ENCODE measurements around the gene TMEM41B.

DNA sequence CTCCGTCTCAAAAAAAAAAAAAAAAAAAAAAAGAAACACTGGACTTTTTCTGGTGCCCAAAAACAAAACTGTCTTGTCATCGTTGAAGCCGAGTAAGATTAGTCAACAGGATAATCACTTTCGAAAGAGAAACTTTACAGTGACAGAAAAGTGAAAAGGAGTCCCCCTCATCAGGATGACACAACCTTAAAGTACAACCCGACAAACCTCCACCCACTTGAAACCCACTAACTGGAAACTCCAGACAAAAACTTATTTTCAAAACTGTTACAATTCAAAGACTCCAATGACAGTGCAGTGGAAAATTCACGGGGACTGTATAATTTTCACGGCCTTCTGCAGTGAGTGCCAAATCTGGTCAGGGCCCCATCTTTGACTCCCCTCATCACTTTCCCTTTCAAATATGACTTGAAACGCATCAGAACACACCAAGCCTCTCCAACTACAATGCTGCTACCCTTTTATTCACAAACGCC lies 50.5 kb downstream of the TMEM41B start:
- TF ChIP-seq, protein P1, sequence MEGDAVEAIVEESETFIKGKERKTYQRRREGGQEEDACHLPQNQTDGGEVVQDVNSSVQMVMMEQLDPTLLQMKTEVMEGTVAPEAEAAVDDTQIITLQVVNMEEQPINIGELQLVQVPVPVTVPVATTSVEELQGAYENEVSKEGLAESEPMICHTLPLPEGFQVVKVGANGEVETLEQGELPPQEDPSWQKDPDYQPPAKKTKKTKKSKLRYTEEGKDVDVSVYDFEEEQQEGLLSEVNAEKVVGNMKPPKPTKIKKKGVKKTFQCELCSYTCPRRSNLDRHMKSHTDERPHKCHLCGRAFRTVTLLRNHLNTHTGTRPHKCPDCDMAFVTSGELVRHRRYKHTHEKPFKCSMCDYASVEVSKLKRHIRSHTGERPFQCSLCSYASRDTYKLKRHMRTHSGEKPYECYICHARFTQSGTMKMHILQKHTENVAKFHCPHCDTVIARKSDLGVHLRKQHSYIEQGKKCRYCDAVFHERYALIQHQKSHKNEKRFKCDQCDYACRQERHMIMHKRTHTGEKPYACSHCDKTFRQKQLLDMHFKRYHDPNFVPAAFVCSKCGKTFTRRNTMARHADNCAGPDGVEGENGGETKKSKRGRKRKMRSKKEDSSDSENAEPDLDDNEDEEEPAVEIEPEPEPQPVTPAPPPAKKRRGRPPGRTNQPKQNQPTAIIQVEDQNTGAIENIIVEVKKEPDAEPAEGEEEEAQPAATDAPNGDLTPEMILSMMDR (conservative IDR thresholded peaks at IDR 0.05; ENCODE audit: low read depth, low read length), result no peak
- TF ChIP-seq MXI1 (IDR thresholded peaks at IDR 0.05; ENCODE audit: borderline replicate concordance, low read depth, low read length) (no peak), POLR2A (IDR thresholded peaks at IDR 0.05; ENCODE audit: low read depth, low read length) (no peak), RAD21 (IDR thresholded peaks at IDR 0.05; ENCODE audit: low read length) (no peak), MAZ (IDR thresholded peaks at IDR 0.05; ENCODE audit: borderline replicate concordance, low read depth, low read length) (no peak), CHD1 (IDR thresholded peaks at IDR 0.05; ENCODE audit: low read depth, low read length) (no peak), CEBPB (IDR thresholded peaks at IDR 0.05; ENCODE audit: low read depth, low read length) (no peak; the same call in 1 of the 2 replicates), BHLHE40 (IDR thresholded peaks at IDR 0.05; ENCODE audit: low read depth, low read length) (no peak)
- TF ChIP-seq, protein P2, sequence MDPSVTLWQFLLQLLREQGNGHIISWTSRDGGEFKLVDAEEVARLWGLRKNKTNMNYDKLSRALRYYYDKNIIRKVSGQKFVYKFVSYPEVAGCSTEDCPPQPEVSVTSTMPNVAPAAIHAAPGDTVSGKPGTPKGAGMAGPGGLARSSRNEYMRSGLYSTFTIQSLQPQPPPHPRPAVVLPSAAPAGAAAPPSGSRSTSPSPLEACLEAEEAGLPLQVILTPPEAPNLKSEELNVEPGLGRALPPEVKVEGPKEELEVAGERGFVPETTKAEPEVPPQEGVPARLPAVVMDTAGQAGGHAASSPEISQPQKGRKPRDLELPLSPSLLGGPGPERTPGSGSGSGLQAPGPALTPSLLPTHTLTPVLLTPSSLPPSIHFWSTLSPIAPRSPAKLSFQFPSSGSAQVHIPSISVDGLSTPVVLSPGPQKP (IDR thresholded peaks at IDR 0.05; ENCODE audit: borderline replicate concordance, low read depth, low read length), result no peak
- TF ChIP-seq, protein P3, sequence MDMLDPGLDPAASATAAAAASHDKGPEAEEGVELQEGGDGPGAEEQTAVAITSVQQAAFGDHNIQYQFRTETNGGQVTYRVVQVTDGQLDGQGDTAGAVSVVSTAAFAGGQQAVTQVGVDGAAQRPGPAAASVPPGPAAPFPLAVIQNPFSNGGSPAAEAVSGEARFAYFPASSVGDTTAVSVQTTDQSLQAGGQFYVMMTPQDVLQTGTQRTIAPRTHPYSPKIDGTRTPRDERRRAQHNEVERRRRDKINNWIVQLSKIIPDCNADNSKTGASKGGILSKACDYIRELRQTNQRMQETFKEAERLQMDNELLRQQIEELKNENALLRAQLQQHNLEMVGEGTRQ (IDR thresholded peaks at IDR 0.05; ENCODE audit: low read depth, low read length), result no peak
